SH-SY5Y (cell line): ENCODE results near the gene GAPDH.

Source experiments
- GATA2 ChIP-seq: IDR thresholded peaks from 2 replicates; pipeline ENCODE4 v1.6.1; 2011; ENCODE audit warnings: mild to moderate bottlenecking, low read depth, low read length
- GATA3 ChIP-seq: IDR thresholded peaks from 2 replicates; pipeline ENCODE4 v1.6.1; 2011; ENCODE audit warnings: low read depth, mild to moderate bottlenecking, low read length, moderate library complexity

GRCh38 chr12:6507102-6507998, 27.0 kb upstream of the GAPDH start:
- TF ChIP-seq GATA2 (no peak), GATA3 (no peak)
